Liver (tissue), 9 donors: Measurements from ENCODE around the gene CST9. TPM values are rescaled to one million over a fixed set of nuclear protein-coding genes. Genes with fewer than 3 reads are reported as not detected.
A peak's percentile ranks its signal among the peaks of the same experiment; 100 is the strongest.

Source experiments
- DNase-seq: peaks from one replicate; pipeline ENCODE4 v3.0.0-alpha.2; 2017; ENCODE audit warnings: low spot score
- H3K27ac ChIP-seq, 2 donors: one replicate each; pipeline ENCODE4 v1.7.0; 2013; ENCODE audit warnings: inconsistent platforms in 2 of 2, low read length in 2 of 2, control low read depth in 1 of 2, low read depth in 1 of 2, mild to moderate bottlenecking in 1 of 2
- H3K27me3 ChIP-seq, 4 donors: one replicate each; pipeline versions ENCODE4 v1.6.1 to v1.7.0; 2013; ENCODE audit warnings: low read length in 3 of 4, inconsistent platforms in 1 of 4, mild to moderate bottlenecking in 1 of 4, moderate library complexity in 1 of 4; ENCODE audit not compliant: control insufficient read depth in 4 of 4, insufficient read depth in 4 of 4
- H3K36me3 ChIP-seq, 4 donors: one replicate each; pipeline versions ENCODE4 v1.6.1 to v1.7.0; 2013; ENCODE audit warnings: low read length in 3 of 4, mild to moderate bottlenecking in 3 of 4, low read depth in 1 of 4, moderate library complexity in 1 of 4; ENCODE audit not compliant: control insufficient read depth in 4 of 4, insufficient read depth in 3 of 4
- H3K4me1 ChIP-seq, 4 donors: one replicate each; pipeline versions ENCODE4 v1.6.1 to v1.7.0; 2013; ENCODE audit warnings: low read length in 3 of 4, mild to moderate bottlenecking in 3 of 4, moderate library complexity in 1 of 4; ENCODE audit not compliant: control insufficient read depth in 4 of 4, insufficient read depth in 4 of 4
- H3K4me3 ChIP-seq, 3 donors: one replicate each; pipeline versions ENCODE4 v1.6.1 to v1.7.0; 2013; ENCODE audit warnings: low read length in 3 of 3, control low read depth in 1 of 3, low read depth in 1 of 3, mild to moderate bottlenecking in 1 of 3
- H3K9ac ChIP-seq, 2 donors: one replicate each; pipeline ENCODE4 v1.7.0; 2013; ENCODE audit warnings: low read length in 2 of 2, mild to moderate bottlenecking in 2 of 2, moderate library complexity in 2 of 2, control low read depth in 1 of 2, low read depth in 1 of 2
- H3K9me3 ChIP-seq, 4 donors: one replicate each; pipeline versions ENCODE4 v1.6.1 to v1.7.0; 2013; ENCODE audit warnings: low read length in 3 of 4; ENCODE audit not compliant: control insufficient read depth in 4 of 4
- ATF3 ChIP-seq: IDR thresholded peaks from 2 replicates; pipeline ENCODE4 v1.6.1; 2016; ENCODE audit warnings: antibody characterized with exemption
- CTCF ChIP-seq: fragments of 150-350 bp; IDR thresholded peaks from 2 replicates; pipeline ENCODE4 v1.5.1; 2017; ENCODE audit warnings: improper control_type of control experiment, low read depth, low read length; ENCODE audit not compliant: missing input control
- EGR1 ChIP-seq, 2 donors: IDR thresholded peaks; 2 replicates each; pipeline ENCODE4 v1.6.1; 2016 to 2018; ENCODE audit warnings: antibody characterized with exemption in 2 of 2, low read depth in 2 of 2
- FOXA2 ChIP-seq: IDR thresholded peaks from 2 replicates; pipeline ENCODE4 v1.6.1; 2016; ENCODE audit warnings: antibody characterized with exemption
- HNF4A ChIP-seq, 2 donors: conservative IDR thresholded peaks; 2 replicates each; pipeline ENCODE4 v1.6.1; 2016; ENCODE audit warnings: antibody characterized with exemption in 2 of 2, mild to moderate bottlenecking in 2 of 2
- HNF4G ChIP-seq: IDR thresholded peaks from 2 replicates; pipeline ENCODE4 v1.6.1; 2016; ENCODE audit warnings: antibody characterized with exemption
- MAX ChIP-seq: IDR thresholded peaks from 2 replicates; pipeline ENCODE4 v1.6.1; 2016; ENCODE audit warnings: antibody characterized with exemption
- RAD21 ChIP-seq, 2 donors: IDR thresholded peaks; 2 replicates each; pipeline ENCODE4 v1.6.1; 2016; ENCODE audit warnings: antibody characterized with exemption in 2 of 2, mild to moderate bottlenecking in 2 of 2
- REST ChIP-seq: IDR thresholded peaks from 2 replicates; pipeline ENCODE4 v1.6.1; 2016; ENCODE audit warnings: antibody characterized with exemption, mild to moderate bottlenecking
- RXRA ChIP-seq, 2 donors: IDR thresholded peaks; 2 replicates each; pipeline ENCODE4 v1.6.1; 2017 to 2018; ENCODE audit warnings: antibody characterized with exemption in 2 of 2, mild to moderate bottlenecking in 1 of 2
- SP1 ChIP-seq: IDR thresholded peaks from 2 replicates; pipeline ENCODE4 v1.6.1; 2018; ENCODE audit warnings: antibody characterized with exemption, mild to moderate bottlenecking
- YY1 ChIP-seq: IDR thresholded peaks from 2 replicates; pipeline ENCODE4 v1.6.1; 2016; ENCODE audit warnings: antibody characterized with exemption, mild to moderate bottlenecking
- WGBS: extraction: QIAGEN DNeasy Blood & Tissue Kit; methylation state at CpG from one replicate; pipeline ENCODE4 v1.1.7; 2013; 5-methylcytosine and 5-hydroxymethylcytosine counted together
- polyA plus RNA-seq, 2 donors: library from polyadenylated mRNA; stranded (reverse) in 1 of 2; unstranded in 1 of 2; fragments of 200-250 nt in 1 of 2; fragments of >200 nt in 1 of 2; fragmentation: Nextera tagmentation in 1 of 2; extraction: Ambion mirVana in 1 of 2; gene quantifications; one replicate each; pipeline versions ENCODE4 v1.2.1 to v1.2.3, GENCODE V29; 2013 to 2015
- total RNA-seq, 2 donors: library from RNA; depleted of rRNA; stranded (reverse); fragments of >200 nt; gene quantifications; one replicate each; pipeline ENCODE4 v1.2.3, GENCODE V29; 2014
- donor health status: healthy.
- donor health status: healthy.
- donor health status: healthy.
- donor health status: healthy.
- donor health status: healthy.

CST9 gene
- total and polyA plus RNA-seq, 4 donors: not detected

- peak; percentile 71 for DNase-seq
- H3K9ac ChIP-seq: no peak overlapping the region
- WGBS: 10% methylated on average over 9 of the region's 9 CpGs
- no peaks in the 10 kb centered on the region for H3K4me1 ChIP-seq
- no peaks in the 10 kb centered on the region for H3K9me3 ChIP-seq
- H3K36me3 ChIP-seq: no peaks in the 10 kb centered on the region
- H3K27ac ChIP-seq: no peak overlapping the region
- TF ChIP-seq CTCF (peak; percentile 94), RAD21 (IDR thresholded peaks at IDR 0.05) (peak; percentile 89 to 95), SP1 (no peak)
- H3K4me3 ChIP-seq: no peak overlapping the region
- H3K27me3 ChIP-seq: peaks cover 0 to 3% (median 0%) of the 10 kb centered on the region in 4 donors
Measured at GRCh38 chr20:23606652-23607049, 934 bp upstream of the CST9 start.

GRCh38 chr20:23604306-23604705 is 1.4 kb downstream of the CST9 start:
- Histone ChIP-seq H3K4me1 (no peaks in the 10 kb centered on the region), H3K4me3 (no peak overlapping the region), H3K27me3 (peaks cover 0 to 3% (median 0%) of the 10 kb centered on the region in 4 donors), H3K27ac (no peak overlapping the region), H3K9me3 (no peaks in the 10 kb centered on the region), H3K9ac (no peak overlapping the region), H3K36me3 (no peaks in the 10 kb centered on the region)
- no peak for DNase-seq
- WGBS: 81% methylated on average over 1 of the region's 1 CpG
- TF ChIP-seq EGR1 (IDR thresholded peaks at IDR 0.05; ENCODE audit: low read depth in 2 of 2) (no peak), SP1 (no peak), YY1 (no peak), HNF4G (no peak), MAX (no peak)

- H3K27ac ChIP-seq: no peak overlapping the region
- H3K9ac ChIP-seq: no peak overlapping the region
- no peaks in the 10 kb centered on the region for H3K36me3 ChIP-seq
- no peaks in the 10 kb centered on the region for H3K4me1 ChIP-seq
- WGBS: 90% methylated on average over 4 of the region's 4 CpGs
- H3K9me3 ChIP-seq: no peaks in the 10 kb centered on the region
- peaks cover 0 to 3% (median 0%) of the 10 kb centered on the region in 4 donors for H3K27me3 ChIP-seq
- H3K4me3 ChIP-seq: no peak overlapping the region
- DNase-seq: no peak
- no peak for TF ChIP-seq EGR1 (IDR thresholded peaks at IDR 0.05; ENCODE audit: low read depth in 2 of 2)
- TF ChIP-seq MAX: no peak
- TF ChIP-seq FOXA2: no peak
- no peak for TF ChIP-seq RAD21 (IDR thresholded peaks at IDR 0.05)
- TF ChIP-seq YY1: no peak
- TF ChIP-seq RXRA (IDR thresholded peaks at IDR 0.05): no peak
- no peak for TF ChIP-seq SP1
Measured at GRCh38 chr20:23603321-23603720, 2.4 kb downstream of the CST9 start.

GRCh38 chr20:23602699-23603098 is 3.0 kb downstream of the CST9 start:
- Histone ChIP-seq H3K36me3 (no peaks in the 10 kb centered on the region), H3K4me3 (no peak overlapping the region), H3K9me3 (no peaks in the 10 kb centered on the region), H3K27me3 (peaks cover 0 to 3% (median 0%) of the 10 kb centered on the region in 4 donors), H3K4me1 (no peaks in the 10 kb centered on the region), H3K27ac (no peak overlapping the region), H3K9ac (no peak overlapping the region)
- 68% methylated on average over 6 of the region's 6 CpGs for WGBS
- no peak for DNase-seq
- TF ChIP-seq RAD21 (IDR thresholded peaks at IDR 0.05): no peak
- no peak for TF ChIP-seq CTCF
- no peak for TF ChIP-seq RXRA (IDR thresholded peaks at IDR 0.05)
- no peak for TF ChIP-seq HNF4A (conservative IDR thresholded peaks at IDR 0.05)
- no peak for TF ChIP-seq EGR1 (IDR thresholded peaks at IDR 0.05; ENCODE audit: low read depth in 2 of 2)
- no peak for TF ChIP-seq MAX
- TF ChIP-seq YY1: no peak
- TF ChIP-seq ATF3: no peak
- TF ChIP-seq HNF4G: no peak
- no peak for TF ChIP-seq REST
